ENCODE measurements around the gene GATA5.

DNA sequence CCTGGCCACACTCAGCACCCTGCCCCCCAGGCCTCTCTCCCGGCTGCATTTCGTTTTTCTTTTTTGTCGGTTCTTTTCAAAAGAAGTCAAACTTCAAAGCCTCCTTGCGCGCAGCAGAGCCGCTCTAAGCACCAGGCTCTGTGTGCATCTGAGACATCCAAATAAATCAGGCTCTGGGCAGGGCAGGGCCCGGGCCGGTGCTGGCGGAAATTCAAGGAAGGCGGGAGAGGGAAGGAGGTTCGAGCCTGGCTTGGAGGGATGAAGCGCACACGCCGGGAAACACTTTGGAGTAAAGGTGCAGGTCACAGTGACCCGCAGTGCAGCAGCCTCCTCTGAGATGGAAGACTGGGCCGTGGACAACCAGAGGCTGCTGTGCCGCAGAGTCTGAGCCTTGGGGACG is 5.8 kb downstream of the GATA5 start:
- TF ChIP-seq CTCF (IDR thresholded peaks at IDR 0.05) (no peak), POLR2A (IDR thresholded peaks at IDR 0.05) (no peak)

All from stomach (tissue), 4 donors.